GM18909 (cell line): Measurements from ENCODE around the gene UBALD2.
A peak's percentile ranks its signal among the peaks of the same experiment; 100 is the strongest.
"Not testable (repeated sequence)": the region's sequence is repeated elsewhere in the genome, so short reads cannot be mapped to it uniquely, and the experiment has no call there.

ENCODE experiments used
- ATAC-seq: cut with Tn5 transposase; IDR thresholded peaks from one replicate; pipeline ENCODE4 v1.9.1; 2021; ENCODE audit warnings: mild to moderate bottlenecking; ENCODE audit not compliant: unreplicated experiment, poor library complexity

UBALD2 gene

DNA sequence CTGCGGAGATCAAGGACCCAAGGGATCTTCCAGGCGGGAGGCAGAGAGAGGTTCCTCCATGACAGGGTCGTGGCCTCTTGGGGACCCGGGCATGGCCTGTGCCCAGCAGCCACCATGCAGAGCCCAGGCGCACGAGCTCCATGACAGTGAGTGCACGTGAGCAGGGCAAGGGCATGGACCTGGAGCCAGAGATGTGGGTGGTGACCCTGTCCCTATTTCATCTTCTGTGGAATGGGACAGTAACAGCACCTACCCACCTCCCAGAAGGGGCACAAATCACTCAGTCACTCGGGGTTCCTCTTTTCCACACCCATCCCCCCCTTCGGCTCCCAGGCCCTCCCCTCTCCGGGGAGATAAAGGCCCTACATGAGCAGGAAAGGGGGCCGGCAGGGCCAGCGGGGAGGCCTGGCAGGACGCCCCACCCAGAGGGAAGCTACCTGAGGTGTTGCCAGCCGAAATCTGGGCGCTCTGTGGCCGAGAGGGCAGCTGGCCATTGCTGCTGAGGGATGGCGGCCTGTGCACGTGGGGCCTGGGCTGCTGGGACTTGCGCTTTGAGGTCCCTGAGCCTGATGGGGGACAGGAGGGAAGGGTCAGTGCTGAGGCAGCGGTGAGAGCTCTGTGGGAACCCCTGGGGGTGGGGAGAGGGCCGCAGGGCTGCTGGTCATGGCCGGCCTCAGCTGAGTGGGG is 10.4 kb downstream of the UBALD2 start:
- no peak for ATAC-seq

DNA sequence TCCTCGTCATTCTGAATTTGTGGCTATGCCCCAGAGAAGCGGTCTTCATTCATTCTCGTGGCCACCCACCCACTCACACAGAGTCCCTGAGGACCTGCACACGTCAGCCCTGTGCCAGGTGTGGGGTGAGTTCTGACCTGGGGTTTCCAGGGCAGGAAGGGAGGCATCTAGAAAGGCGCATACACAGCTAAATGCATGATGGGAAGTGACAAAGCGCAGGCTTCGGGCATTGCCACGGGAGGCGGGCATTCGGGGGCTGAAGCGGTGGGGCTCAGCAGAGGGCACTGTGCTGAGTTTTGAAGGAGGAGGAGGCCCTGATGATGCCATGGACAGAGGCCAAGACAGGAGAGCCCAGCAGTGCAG is 10.9 kb downstream of the UBALD2 start:
- no peak for ATAC-seq

DNA sequence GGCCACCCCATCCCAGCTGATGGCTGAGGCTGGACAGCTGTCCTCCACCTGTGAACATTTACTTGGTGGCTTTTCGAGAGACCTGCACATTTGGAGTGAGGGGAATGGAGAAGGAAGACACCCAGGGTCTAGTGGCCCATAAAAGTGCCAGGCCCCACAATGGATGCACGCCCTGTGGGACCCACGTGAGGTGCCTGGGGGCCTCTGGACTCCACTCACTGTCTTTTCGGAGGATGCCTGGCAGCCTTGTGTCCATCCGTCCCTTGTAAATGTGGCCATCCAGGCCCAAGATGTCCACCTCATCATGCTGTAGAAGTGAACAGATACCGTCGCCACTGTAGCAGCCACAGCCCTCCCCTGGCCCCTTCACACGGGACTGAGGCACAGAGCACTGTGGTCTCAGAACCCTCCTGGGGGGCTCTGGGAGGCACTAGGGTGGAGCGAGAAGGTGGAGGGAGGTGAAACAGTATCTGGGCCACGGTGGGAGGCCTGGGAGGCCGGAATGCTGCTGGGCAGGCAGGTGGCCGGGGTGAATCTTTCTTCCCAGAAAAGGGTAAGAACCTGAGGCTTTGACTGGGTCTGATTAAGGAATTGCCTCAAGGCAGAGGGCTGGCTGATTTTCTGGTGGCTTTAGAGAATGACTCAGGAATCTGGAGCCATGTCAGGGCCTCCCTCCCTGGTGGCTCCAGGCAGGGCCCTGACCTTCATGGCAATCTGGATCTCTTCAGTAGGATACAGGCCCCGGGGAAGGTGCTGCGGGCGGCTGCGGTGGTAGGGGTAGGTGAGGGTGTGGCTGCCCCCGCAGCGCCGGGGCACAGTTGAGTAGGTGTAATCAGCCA is 11.5 kb downstream of the UBALD2 start:
- no peak for ATAC-seq

DNA sequence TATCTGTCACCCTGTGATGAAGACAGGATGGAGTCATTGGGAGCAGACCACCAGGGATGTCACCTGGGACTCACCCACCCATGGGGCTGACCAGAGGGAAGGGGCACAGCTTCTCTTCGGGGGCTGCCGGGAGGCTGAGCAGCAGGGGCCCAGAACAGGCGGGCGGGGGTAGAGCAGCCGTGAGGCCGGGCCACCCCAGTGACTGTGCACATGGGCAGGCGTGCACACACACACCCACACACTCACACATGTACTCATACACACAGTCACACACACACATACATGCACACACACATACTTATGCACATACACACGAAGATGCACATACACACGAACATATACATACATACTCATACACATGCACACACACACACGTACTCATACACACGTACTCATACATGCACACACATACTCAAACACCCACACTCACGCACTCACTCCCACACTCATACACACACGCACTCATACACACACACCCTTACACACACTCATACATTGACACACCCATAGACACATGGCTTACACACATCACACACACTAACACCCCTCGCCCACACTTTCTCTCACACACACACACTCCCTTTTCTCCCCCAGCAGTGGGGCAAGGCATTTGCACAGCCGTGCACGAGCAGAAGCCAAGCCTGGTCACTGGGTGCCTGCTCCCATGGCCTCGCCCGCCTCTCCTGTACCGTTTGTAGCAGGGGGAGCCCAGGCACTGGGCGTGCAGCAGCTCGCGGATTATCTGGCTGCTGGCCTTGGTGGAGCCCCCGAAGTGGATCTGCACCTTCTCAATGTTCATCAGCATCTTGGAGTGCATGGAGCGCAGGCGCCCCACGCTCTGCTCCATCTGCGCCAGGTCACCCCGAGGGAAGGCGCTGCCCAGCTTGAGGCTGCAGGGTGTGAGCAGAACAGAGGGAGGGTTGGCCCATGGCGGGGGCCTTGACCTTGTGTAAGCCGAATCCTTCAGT is 12.4 kb downstream of the UBALD2 start:
- no peak for ATAC-seq

GRCh38 chr17:76278268-76278908 is 13.2 kb downstream of the UBALD2 start:
- ATAC-seq, result no peak

- ATAC-seq, result peak; percentile 62
Observed at GRCh38 chr17:76278952-76279741, 14.0 kb downstream of the UBALD2 start.

GRCh38 chr17:76279742-76280287 is 14.7 kb downstream of the UBALD2 start:
- no peak for ATAC-seq

DNA sequence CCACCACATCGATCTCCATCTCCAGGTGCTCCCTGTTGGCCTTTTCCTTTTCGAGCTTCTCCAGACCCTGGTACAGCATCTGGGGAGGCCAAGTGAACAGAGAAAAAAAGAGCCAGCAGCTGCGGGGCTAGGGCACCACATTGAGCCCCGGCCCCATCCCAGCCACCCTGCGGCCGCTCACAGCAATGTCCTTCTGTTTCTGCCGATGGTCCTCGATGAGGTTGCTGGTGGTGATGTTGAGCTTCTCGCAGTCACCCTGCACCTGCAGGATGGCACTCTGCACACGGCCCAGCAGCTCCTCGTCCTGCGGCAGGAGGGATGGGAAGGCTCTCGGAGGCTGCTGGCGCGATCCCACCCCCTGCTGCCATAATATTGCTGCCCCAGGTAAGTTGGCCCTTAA is 15.5 kb downstream of the UBALD2 start:
- ATAC-seq, result no peak

- ATAC-seq, result no peak
Observed at GRCh38 chr17:76281573-76282371, 16.6 kb downstream of the UBALD2 start.

DNA sequence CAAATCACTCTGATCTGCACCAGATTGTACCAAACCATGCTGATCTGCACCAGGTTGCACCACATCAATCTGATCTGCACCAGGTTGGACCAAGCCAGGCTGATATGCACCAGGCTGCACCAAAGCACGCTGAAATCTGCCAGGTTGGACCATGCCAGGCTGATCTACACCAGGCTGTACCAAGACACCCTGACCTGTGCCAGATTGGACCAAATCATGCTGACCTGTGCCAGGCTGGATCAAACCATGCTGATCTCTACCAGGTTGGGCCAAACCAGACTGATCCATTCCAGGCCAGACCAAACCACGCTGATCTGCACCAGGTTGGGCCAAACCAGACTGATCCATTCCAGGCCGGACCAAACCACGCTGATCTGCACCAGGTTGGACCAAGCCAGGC is 27.4 kb downstream of the UBALD2 start:
- no peak for ATAC-seq

GRCh38 chr17:76293106-76293505 is 28.0 kb downstream of the UBALD2 start:
- no peak for ATAC-seq

- ATAC-seq, result no peak
Observed at GRCh38 chr17:76296186-76296585, 31.0 kb downstream of the UBALD2 start.

- no peak for ATAC-seq
Observed at GRCh38 chr17:76296889-76297288, 31.7 kb downstream of the UBALD2 start.

- no peak for ATAC-seq
Observed at GRCh38 chr17:76297436-76297835, 32.3 kb downstream of the UBALD2 start.

GRCh38 chr17:76304226-76305134 is 39.3 kb downstream of the UBALD2 start:
- ATAC-seq, result no peak

DNA sequence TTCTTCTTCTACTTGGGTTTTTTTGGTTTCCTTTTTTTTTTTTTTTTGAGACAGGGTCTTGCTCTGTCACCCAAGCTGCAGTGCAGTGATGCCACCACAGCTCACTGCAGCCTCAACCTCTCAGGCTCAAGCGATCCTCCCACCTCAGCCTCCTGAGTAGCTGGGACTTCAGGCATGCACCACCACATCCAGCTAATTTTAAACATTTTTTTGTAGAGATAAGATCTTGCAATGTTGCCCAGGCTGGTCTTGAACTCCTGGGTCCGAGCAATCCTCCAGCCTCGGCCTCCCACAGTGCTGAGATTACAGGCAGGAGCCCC is 39.9 kb downstream of the UBALD2 start:
- not testable (repeated sequence) for ATAC-seq

GRCh38 chr17:76307299-76307965 is 42.3 kb downstream of the UBALD2 start:
- ATAC-seq, result no peak
